GM13977 (cell line): Measurements from ENCODE around the gene SAP30L.

Source experiments
- DNase-seq: peaks from one replicate; pipeline ENCODE4 v3.0.0; 2012; ENCODE audit warnings: low spot score
- CTCF ChIP-seq: IDR thresholded peaks from 2 replicates; pipeline ENCODE4 v1.5.1; 2012; ENCODE audit warnings: mild to moderate bottlenecking, control low read depth; ENCODE audit not compliant: insufficient read depth; ENCODE audit errors: extremely low read depth, missing control alignments
- in situ Hi-C: fragments of 300-500 bp; cut with MboI; formaldehyde crosslinking; loops from one replicate; pipeline ENCODE4 v1.12.0; 2022; ENCODE audit warnings: low sequenced_read_pairs, low pct_unique_long_range_greater_than_20kb, mixed read lengths, inconsistent platforms; ENCODE audit not compliant: unreplicated experiment

Gene SAP30L

GRCh38 chr5:154498591-154498990, 52.8 kb downstream of the SAP30L start:
- TF ChIP-seq CTCF, result no peak
- no peak for DNase-seq
- in situ Hi-C loops, result no loop called here

DNA sequence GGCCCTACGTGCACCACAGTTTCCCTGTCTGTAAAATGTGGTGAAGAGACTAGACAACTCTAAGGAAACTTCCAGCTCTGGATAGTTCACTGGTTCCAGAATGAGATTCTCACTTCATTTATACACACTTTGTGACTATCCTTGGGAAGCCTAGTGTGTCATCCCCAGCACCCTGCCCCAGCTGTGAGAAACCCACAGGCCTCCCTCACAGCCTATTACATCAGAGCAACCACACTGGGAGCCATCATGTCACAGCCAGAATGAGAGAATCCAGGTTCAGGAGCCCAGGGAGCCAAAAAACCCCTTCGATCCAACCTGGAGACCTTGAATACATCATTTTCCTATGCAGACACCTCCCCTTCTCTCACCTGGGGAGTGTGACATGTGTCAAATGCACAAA, 53.2 kb downstream of the SAP30L start:
- no peak for TF ChIP-seq CTCF
- DNase-seq, result no peak
- in situ Hi-C loops, result no loop called here

DNA sequence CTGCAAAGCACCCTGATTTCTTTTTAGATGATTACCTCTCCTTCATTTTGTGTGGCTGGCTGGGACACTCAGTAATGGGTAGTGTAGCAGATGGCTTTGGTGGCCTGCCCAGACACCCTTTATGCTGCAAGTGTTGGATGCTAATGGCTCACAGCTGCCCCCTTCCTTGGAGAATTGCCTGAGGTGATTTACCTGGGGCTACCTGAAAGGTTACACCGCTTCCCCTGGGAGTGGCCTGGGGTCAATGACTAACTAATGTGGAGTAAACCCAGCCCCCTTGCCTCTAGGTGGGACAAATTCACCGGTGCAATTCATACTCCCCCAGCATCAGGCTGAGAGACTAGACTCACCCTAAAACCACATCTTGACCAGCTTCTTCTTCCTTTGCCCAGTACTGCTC, 55.8 kb downstream of the SAP30L start:
- no peak for TF ChIP-seq CTCF
- DNase-seq, result no peak
- in situ Hi-C loops, result no loop called here

GRCh38 chr5:154502180-154502579, 56.4 kb downstream of the SAP30L start:
- DNase-seq, result no peak
- TF ChIP-seq CTCF, result no peak
- in situ Hi-C loops, result no loop called here

DNA sequence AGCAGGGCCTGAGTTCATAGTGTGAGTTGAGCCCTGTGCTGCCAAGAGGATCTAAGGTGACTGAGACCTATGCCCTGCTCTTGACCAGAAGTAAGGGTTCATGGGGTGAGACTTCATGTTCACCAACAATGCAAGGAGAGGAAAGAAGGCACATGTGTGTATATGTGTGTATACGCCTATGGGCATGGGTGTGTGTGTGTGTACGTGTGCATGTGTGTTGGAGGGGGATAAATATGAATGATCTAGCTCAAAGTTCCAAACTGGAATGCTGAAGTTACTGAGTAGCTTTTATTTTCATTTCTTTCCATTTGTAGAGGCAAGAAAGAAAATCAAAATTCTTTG, 57.9 kb downstream of the SAP30L start:
- DNase-seq, result no peak
- in situ Hi-C loops, result no loop called here
- no peak for TF ChIP-seq CTCF

- no peak for DNase-seq
- TF ChIP-seq CTCF, result no peak
- in situ Hi-C loops, result no loop called here
Measured at GRCh38 chr5:154505567-154505966, 59.8 kb downstream of the SAP30L start.

DNA sequence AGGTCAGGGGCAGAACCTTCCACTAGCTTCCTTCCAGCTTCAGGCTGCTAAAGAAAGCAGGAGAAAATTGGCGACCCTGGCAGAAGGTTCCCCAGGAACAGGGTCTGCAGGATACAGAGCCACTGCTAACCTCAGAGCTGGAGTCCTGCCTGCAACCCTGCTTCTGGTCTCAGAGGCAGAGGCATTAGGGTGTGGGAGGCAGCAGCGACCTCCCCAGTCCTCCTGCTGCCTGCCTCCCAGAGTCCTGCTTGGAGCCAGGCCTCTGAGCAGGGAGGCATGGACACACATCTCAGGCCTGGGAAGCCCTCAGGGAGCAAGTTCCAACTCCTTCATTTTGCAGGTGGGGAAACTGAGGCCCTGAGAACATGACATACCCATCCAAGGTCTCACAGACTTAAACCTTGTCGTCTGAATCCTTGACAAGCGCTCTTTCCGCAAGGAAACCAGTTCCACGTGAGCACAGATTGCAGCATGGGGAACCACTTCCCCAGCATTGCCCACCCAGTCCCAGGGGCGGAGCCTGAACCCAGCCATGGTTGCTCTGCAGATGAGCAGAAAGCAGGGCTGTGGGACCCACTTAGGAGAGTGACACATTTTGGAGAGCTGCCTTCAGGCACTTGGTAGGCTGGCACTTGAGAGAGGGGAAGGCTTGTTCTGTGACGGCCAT, 60.4 kb downstream of the SAP30L start:
- no peak for DNase-seq
- in situ Hi-C loops, result no loop called here
- no peak for TF ChIP-seq CTCF
